A549 (cell line): ENCODE measurements around the gene GAB1.

ENCODE experiments used
- CEBPB ChIP-seq, 2 experiments: fragments of >200 bp in 1 of 2; sonication (Bioruptor Twin) in 1 of 2; formaldehyde crosslinking in 1 of 2; IDR thresholded peaks; 2 replicates each; pipeline ENCODE4 v1.6.1; 2012 to 2016
- CHD2 ChIP-seq: fragments of 150-350 bp; IDR thresholded peaks from 2 replicates; pipeline ENCODE4 v1.6.1; 2014; ENCODE audit warnings: low read length; ENCODE audit not compliant: partially characterized antibody
- EP300 ChIP-seq, 2 experiments: fragments of >200 bp; sonication (Bioruptor Twin); formaldehyde crosslinking; IDR thresholded peaks; 2 replicates in 1 of 2; 3 replicates in 1 of 2; pipeline ENCODE4 v1.6.1; 2016 to 2017
- ESRRA ChIP-seq: fragments of 150-350 bp; IDR thresholded peaks from 2 replicates; pipeline ENCODE4 v1.6.1; 2014; ENCODE audit warnings: mild to moderate bottlenecking, low read length, borderline replicate concordance
- HDAC2 ChIP-seq: fragments of 200-600 bp; sonication (generic); IDR thresholded peaks from 2 replicates; pipeline ENCODE4 v1.6.1; 2016
- POLR2A ChIP-seq: IDR thresholded peaks from 2 replicates; pipeline ENCODE4 v1.6.1; 2012; ENCODE audit warnings: mild to moderate bottlenecking, low read length
- RCOR1 ChIP-seq: fragments of 150-350 bp; IDR thresholded peaks from 2 replicates; pipeline ENCODE4 v1.6.1; 2014; ENCODE audit warnings: antibody characterized with exemption, low read length, low read depth
- REST ChIP-seq: fragments of 200-600 bp; sonication (generic); IDR thresholded peaks from 2 replicates; pipeline ENCODE4 v1.6.1; 2016; ENCODE audit warnings: antibody characterized with exemption, mild to moderate bottlenecking, moderate library complexity
- SMC3 ChIP-seq: fragments of >200 bp; sonication (Bioruptor Twin); formaldehyde crosslinking; IDR thresholded peaks from 3 replicates; pipeline ENCODE4 v1.6.1; 2018; ENCODE audit warnings: inconsistent platforms
- ZFP36 ChIP-seq: fragments of 450-650 bp; IDR thresholded peaks from 2 replicates; pipeline ENCODE4 v1.6.1; 2014; ENCODE audit warnings: borderline replicate concordance; ENCODE audit not compliant: partially characterized antibody
- ZNF302 ChIP-seq: fragments of 250-450 bp; sonication (Bioruptor Pico); IDR thresholded peaks from 2 replicates; pipeline ENCODE4 v1.9.0; 2021; ENCODE audit warnings: inconsistent platforms, mild to moderate bottlenecking, moderate library complexity
- TF ChIP-seq, protein P1 (sequence below): fragments of >200 bp; sonication (Bioruptor Twin); formaldehyde crosslinking; IDR thresholded peaks from 3 replicates; pipeline ENCODE4 v1.5.1; 2016
- TF ChIP-seq, protein P2 (sequence below): IDR thresholded peaks from 2 replicates; pipeline ENCODE4 v1.6.1; 2012; ENCODE audit warnings: low read depth, borderline replicate concordance

DNA sequence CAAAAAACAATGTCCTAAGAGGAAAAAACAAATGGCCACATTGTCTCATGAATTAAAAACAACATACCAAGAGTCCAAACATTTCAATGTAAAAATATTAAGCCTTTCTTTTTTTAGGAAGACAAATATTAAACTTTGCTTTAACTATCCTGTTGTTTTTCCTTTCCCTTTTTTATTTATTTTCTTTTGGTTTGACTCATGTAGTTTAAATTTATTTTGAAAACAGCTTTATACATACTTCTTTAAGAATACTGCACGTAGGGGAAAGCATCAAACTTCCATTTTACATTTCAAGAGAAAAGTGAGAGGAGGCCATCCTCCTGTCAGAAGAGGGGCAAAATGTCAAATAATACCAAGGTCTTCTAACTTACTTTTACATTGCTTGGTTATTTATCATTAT lies 8.7 kb downstream of the GAB1 start:
- TF ChIP-seq CHD2 (no peak), EP300 (IDR thresholded peaks at IDR 0.05) (no peak), CEBPB (IDR thresholded peaks at IDR 0.05) (no peak), ZNF302 (no peak), ESRRA (no peak), REST (no peak), ZFP36 (no peak), SMC3 (no peak), RCOR1 (no peak), POLR2A (no peak), HDAC2 (no peak)
- TF ChIP-seq, protein P1, sequence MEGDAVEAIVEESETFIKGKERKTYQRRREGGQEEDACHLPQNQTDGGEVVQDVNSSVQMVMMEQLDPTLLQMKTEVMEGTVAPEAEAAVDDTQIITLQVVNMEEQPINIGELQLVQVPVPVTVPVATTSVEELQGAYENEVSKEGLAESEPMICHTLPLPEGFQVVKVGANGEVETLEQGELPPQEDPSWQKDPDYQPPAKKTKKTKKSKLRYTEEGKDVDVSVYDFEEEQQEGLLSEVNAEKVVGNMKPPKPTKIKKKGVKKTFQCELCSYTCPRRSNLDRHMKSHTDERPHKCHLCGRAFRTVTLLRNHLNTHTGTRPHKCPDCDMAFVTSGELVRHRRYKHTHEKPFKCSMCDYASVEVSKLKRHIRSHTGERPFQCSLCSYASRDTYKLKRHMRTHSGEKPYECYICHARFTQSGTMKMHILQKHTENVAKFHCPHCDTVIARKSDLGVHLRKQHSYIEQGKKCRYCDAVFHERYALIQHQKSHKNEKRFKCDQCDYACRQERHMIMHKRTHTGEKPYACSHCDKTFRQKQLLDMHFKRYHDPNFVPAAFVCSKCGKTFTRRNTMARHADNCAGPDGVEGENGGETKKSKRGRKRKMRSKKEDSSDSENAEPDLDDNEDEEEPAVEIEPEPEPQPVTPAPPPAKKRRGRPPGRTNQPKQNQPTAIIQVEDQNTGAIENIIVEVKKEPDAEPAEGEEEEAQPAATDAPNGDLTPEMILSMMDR = no peak
- TF ChIP-seq, protein P2, sequence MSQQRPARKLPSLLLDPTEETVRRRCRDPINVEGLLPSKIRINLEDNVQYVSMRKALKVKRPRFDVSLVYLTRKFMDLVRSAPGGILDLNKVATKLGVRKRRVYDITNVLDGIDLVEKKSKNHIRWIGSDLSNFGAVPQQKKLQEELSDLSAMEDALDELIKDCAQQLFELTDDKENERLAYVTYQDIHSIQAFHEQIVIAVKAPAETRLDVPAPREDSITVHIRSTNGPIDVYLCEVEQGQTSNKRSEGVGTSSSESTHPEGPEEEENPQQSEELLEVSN = no peak
